Endothelial cell of umbilical vein (primary cell): Measurements from ENCODE around the gene FYB1. TPM values are rescaled to one million over a fixed set of nuclear protein-coding genes. Genes with fewer than 3 reads are reported as not detected.

Experiments
- BruUV-seq: library from RNA; stranded (reverse); fragments of 400-500 nt; replicated peaks from 2 replicates; lab custom pipeline; 2021; lab: Mats Ljungman, UMichigan
- CTCF ChIA-PET: fragments of 300-600, 350-600 bp; sonication (Branson Sonifier 250); formaldehyde crosslinking; loops from one replicate; lab custom pipeline; 2021; ENCODE audit warnings: antibody characterized with exemption, inconsistent platforms; lab: Charles Lee
- POLR2A ChIA-PET: fragments of 300-600, 350-600 bp; sonication (Branson Sonifier 250); formaldehyde crosslinking; loops from one replicate; lab custom pipeline; 2021; ENCODE audit warnings: antibody characterized with exemption, inconsistent platforms; lab: Charles Lee
- DNase-seq: peaks from one replicate; pipeline ENCODE4 v3.0.0-alpha.2; 2011; ENCODE audit warnings: low read depth, low spot score
- FAIRE-seq: peaks from 2 replicates; lab custom pipeline; 2011; peaks lifted over from hg19 to GRCh38; lab: Jason Lieb, UNC
- H2AFZ ChIP-seq: 2 replicates; pipeline ENCODE4 v1.6.0; 2012; ENCODE audit warnings: low read depth, low read length, control low read depth, inconsistent platforms
- H3K27ac ChIP-seq: 2 replicates; pipeline ENCODE4 v1.5.1; 2011; ENCODE audit warnings: low read depth, mild to moderate bottlenecking, control low read depth, low read length, moderate library complexity; ENCODE audit not compliant: insufficient read depth
- H3K27me3 ChIP-seq, 2 experiments: 2 replicates each; pipeline versions ENCODE4 v1.6.0 to v1.6.1; 2011; ENCODE audit warnings: low read length in 2 of 2, mixed read lengths in 1 of 2; ENCODE audit not compliant: control insufficient read depth in 2 of 2, insufficient read depth in 2 of 2
- H3K36me3 ChIP-seq, 2 experiments: 2 replicates in 1 of 2; 3 replicates in 1 of 2; pipeline ENCODE4 v1.5.1; 2011; ENCODE audit warnings: low read length in 2 of 2, mild to moderate bottlenecking in 1 of 2, moderate library complexity in 1 of 2; ENCODE audit not compliant: control insufficient read depth in 2 of 2, insufficient read depth in 2 of 2; ENCODE audit errors: extremely low read depth in 1 of 2
- H3K4me1 ChIP-seq: 3 replicates; pipeline ENCODE4 v1.5.1; 2011; ENCODE audit warnings: mild to moderate bottlenecking, low read length; ENCODE audit not compliant: control insufficient read depth, insufficient read depth; ENCODE audit errors: extremely low read depth
- H3K4me2 ChIP-seq: 2 replicates; pipeline ENCODE4 v1.6.1; 2011; ENCODE audit warnings: low read length, control low read depth, mixed read lengths; ENCODE audit not compliant: insufficient read depth
- H3K4me3 ChIP-seq, 3 experiments: fragments of 200-600 bp in 1 of 3; sonication (generic), shearing (Covaris generic) in 1 of 3; replicated peaks in 1 of 3; 2 replicates each; pipeline ENCODE4 v1.5.1; 2011 to 2016; ENCODE audit warnings: control low read depth in 3 of 3, low read length in 3 of 3, mild to moderate bottlenecking in 2 of 3, inconsistent platforms in 1 of 3, low read depth in 1 of 3, moderate library complexity in 1 of 3; ENCODE audit not compliant: insufficient read depth in 1 of 3
- H3K79me2 ChIP-seq: 2 replicates; pipeline ENCODE4 v1.6.0; 2012; ENCODE audit warnings: low read length, inconsistent platforms; ENCODE audit not compliant: control insufficient read depth, insufficient read depth
- H3K9ac ChIP-seq: replicated peaks from 2 replicates; pipeline ENCODE3; 2011; ENCODE audit warnings: low read length, control low read depth; ENCODE audit not compliant: insufficient read depth; ENCODE audit errors: extremely low read depth
- H3K9me1 ChIP-seq: replicated peaks from 3 replicates; pipeline ENCODE4 v1.6.0; 2011; ENCODE audit warnings: mild to moderate bottlenecking, low read length; ENCODE audit not compliant: control insufficient read depth, insufficient read depth; ENCODE audit errors: extremely low read depth
- H3K9me3 ChIP-seq: replicated peaks from 2 replicates; pipeline ENCODE4 v1.5.1; 2012; ENCODE audit warnings: low read length, inconsistent platforms; ENCODE audit not compliant: control insufficient read depth, insufficient read depth
- H4K20me1 ChIP-seq: replicated peaks from 2 replicates; pipeline ENCODE3; 2011; ENCODE audit warnings: mild to moderate bottlenecking, low read length; ENCODE audit not compliant: control insufficient read depth, insufficient read depth; ENCODE audit errors: extremely low read depth
- CTCF ChIP-seq, 2 donors: IDR thresholded peaks; 1 replicate in 1 of 2; 2 replicates in 1 of 2; pipeline ENCODE4 v1.5.1; 2011; ENCODE audit warnings: low read length in 2 of 2, mild to moderate bottlenecking in 2 of 2, moderate library complexity in 2 of 2, control low read depth in 1 of 2, inconsistent platforms in 1 of 2, low read depth in 1 of 2; ENCODE audit not compliant: insufficient read depth in 1 of 2; ENCODE audit errors: extremely low read depth in 1 of 2
- EZH2 ChIP-seq: IDR thresholded peaks from 2 replicates; pipeline ENCODE4 v1.6.1; 2012; ENCODE audit warnings: borderline replicate concordance, low read depth, mild to moderate bottlenecking, moderate library complexity, low read length, inconsistent platforms; ENCODE audit not compliant: severe bottlenecking
- FOS ChIP-seq: IDR thresholded peaks from 2 replicates; pipeline ENCODE4 v1.6.1; 2011; ENCODE audit warnings: mild to moderate bottlenecking, low read length, moderate library complexity, borderline replicate concordance; ENCODE audit not compliant: insufficient read depth
- GATA2 ChIP-seq: IDR thresholded peaks from 2 replicates; pipeline ENCODE4 v1.7.0; 2011; ENCODE audit warnings: low read depth, mild to moderate bottlenecking, moderate library complexity, mixed read lengths, low read length; ENCODE audit not compliant: insufficient read length, insufficient read depth
- JUN ChIP-seq: IDR thresholded peaks from 2 replicates; pipeline ENCODE4 v1.6.1; 2011; ENCODE audit warnings: borderline replicate concordance, low read depth; ENCODE audit not compliant: insufficient read length, insufficient read depth
- MAX ChIP-seq: IDR thresholded peaks from 2 replicates; pipeline ENCODE4 v1.6.1; 2011; ENCODE audit not compliant: insufficient read depth, insufficient read length
- MYC ChIP-seq: IDR thresholded peaks from one replicate; pipeline ENCODE4 v1.6.1; 2011; ENCODE audit warnings: mild to moderate bottlenecking, low read depth, low read length
- POLR2A ChIP-seq: IDR thresholded peaks from 2 replicates; pipeline ENCODE4 v1.6.1; 2012; ENCODE audit warnings: low read depth, mild to moderate bottlenecking, control low read depth, low read length
- POLR2AphosphoS5 ChIP-seq: IDR thresholded peaks from 2 replicates; pipeline ENCODE4 v1.6.1; 2012; ENCODE audit warnings: low read depth, mild to moderate bottlenecking, control low read depth, low read length, moderate library complexity; ENCODE audit not compliant: insufficient read depth
- dilution Hi-C: fragments of 300-500 bp; cut with MboI; formaldehyde crosslinking; loops from one replicate; pipeline ENCODE4 v1.15.0; 2019; ENCODE audit warnings: low sequenced_read_pairs; ENCODE audit not compliant: extremely low pct_ligation_motif_present
- intact Hi-C: fragments of 100-400 bp; cut with micrococcal nuclease; formaldehyde crosslinking; loops from one replicate; pipeline ENCODE4 v1.10.0; 2022
- polyA plus RNA-seq, 4 experiments: library from polyadenylated mRNA; depleted of rRNA in 3 of 4; stranded (reverse) in 3 of 4; unstranded in 1 of 4; fragments of >200 nt; gene quantifications; 2 replicates each; pipeline versions ENCODE4 v1.2.1 to v1.2.3, GENCODE V29; 2011 to 2012; ENCODE audit warnings: missing spikeins in 1 of 4
- total RNA-seq: library from RNA; stranded (reverse); gene quantifications from 2 replicates; pipeline ENCODE4 v1.2.3, GENCODE V29; 2021

FYB1 gene
- total and polyA plus RNA-seq, 2 donors (not counting 3 experiments of a cell fraction or from before 2014, with no cell fraction given), result 0.44 TPM; not detected in 1

- POLR2A ChIA-PET, result no interaction called here
- H3K36me3 ChIP-seq, result no peaks in the 10 kb centered on the region
Observed at GRCh38 chr5:39109606-39110005, 109.8 kb downstream of the FYB1 start.

More at GRCh38 chr5:39109606-39110005, 109.8 kb downstream of the FYB1 start:
- intact Hi-C loops (loop anchor here (5.0 kb wide), 1 partner anchor 38 kb away; no protein-coding TSS in a partner anchor), dilution Hi-C loops (no loop called here)
- H3K4me1 ChIP-seq, result peaks cover 18% of the 10 kb centered on the region
- DNase-seq (no peak), FAIRE-seq (no peak)
- H3K79me2 ChIP-seq, result no peaks in the 10 kb centered on the region
- TF ChIP-seq MYC (no peak), POLR2AphosphoS5 (no peak), EZH2 (no peak), CTCF (IDR thresholded peaks at IDR 0.05; ENCODE audit: extremely low read depth in 1 of 2, insufficient read depth in 1 of 2, low read depth in 1 of 2, low read length in 2 of 2) (no peak), MAX (no peak), GATA2 (no peak), JUN (no peak), FOS (no peak), POLR2A (no peak)
- no peak overlapping the region for H3K9ac ChIP-seq
- H3K9me3 ChIP-seq, result no peaks in the 10 kb centered on the region
- no peak overlapping the region for H3K4me3 ChIP-seq
- CTCF ChIA-PET, result interaction anchor here (1.4 to 1.7 kb wide), 2 partner anchors 10 kb away, joined by 4 read pairs; no protein-coding TSS in a partner anchor
- no peaks in the 10 kb centered on the region for H3K27me3 ChIP-seq
- H4K20me1 ChIP-seq, result no peaks in the 10 kb centered on the region
- H3K4me2 ChIP-seq, result no peak overlapping the region
- no TSS peak for BruUV-seq
- no peak overlapping the region for H2AFZ ChIP-seq
- H3K27ac ChIP-seq, result no peak overlapping the region
- no peaks in the 10 kb centered on the region for H3K9me1 ChIP-seq
